ENCODE data around the gene FNBP1L.

Gene FNBP1L

GRCh38 chr1:93446837-93447451 is 974 bp upstream of the FNBP1L start:
- Histone ChIP-seq H3K4ac (ENCODE audit: low read length) (no peak overlapping the region), H2BK15ac (ENCODE audit: low read length) (no peak overlapping the region), H3K79me1 (ENCODE audit: low read depth, low read length) (peaks cover 8% of the 10 kb centered on the region), H3K14ac (ENCODE audit: low read length) (no peak overlapping the region), H2AFZ (ENCODE audit: low read length) (peak overlapping the region; percentile 94), H3K4me1 (ENCODE audit: control insufficient read depth in 2 of 2, insufficient read depth in 1 of 2, low read depth in 1 of 2, low read length in 2 of 2) (peaks cover 0 to 9% of the 10 kb centered on the region in 2 donors), H2AK5ac (ENCODE audit: low read depth, low read length) (no peak overlapping the region), H4K91ac (ENCODE audit: low read depth, low read length, poor library complexity) (no peak overlapping the region), H3K4me3 (ENCODE audit: low read length in 2 of 2) (peak overlapping the region in 1 of 2 donors; percentile 92), H3K4me2 (ENCODE audit: insufficient read depth, low read length, poor library complexity, severe bottlenecking) (no peak overlapping the region), H3K9me3 (replicated peaks in 1 of 2; ENCODE audit: control insufficient read depth in 2 of 2, insufficient read depth in 1 of 2, low read depth in 1 of 2, low read length in 2 of 2) (no peaks in the 10 kb centered on the region), H2BK5ac (ENCODE audit: low read length) (no peak overlapping the region), H2BK120ac (ENCODE audit: low read depth, low read length) (no peak overlapping the region), H3K27me3 (ENCODE audit: control insufficient read depth in 3 of 3, insufficient read depth in 3 of 3, low read depth in 1 of 3, low read length in 3 of 3) (no peaks in the 10 kb centered on the region), H3K9ac (ENCODE audit: low read depth, low read length, poor library complexity) (no peak overlapping the region), H3K36me3 (replicated peaks in 1 of 2; ENCODE audit: control insufficient read depth in 2 of 2, insufficient read depth in 2 of 2, low read length in 2 of 2) (no peaks in the 10 kb centered on the region), H3K18ac (ENCODE audit: low read length) (no peak overlapping the region), H4K8ac (ENCODE audit: low read depth, low read length) (no peak overlapping the region), H2BK12ac (ENCODE audit: low read length) (no peak overlapping the region), H3K23ac (ENCODE audit: low read depth, low read length, poor library complexity) (no peak overlapping the region), H3K27ac (replicated peaks; ENCODE audit: low read length) (no peak overlapping the region)
- no CpG with 5 or more reads among the region's 16 CpGs for WGBS, 2 donors (ENCODE audit: extremely low coverage in 2 of 2, insufficient read length in 2 of 2, insufficient replicate concordance in 1 of 2)
- no peak for DNase-seq (ENCODE audit: low spot score)

- H2AFZ ChIP-seq (ENCODE audit: low read length): peak overlapping the region; percentile 94
- WGBS, 2 donors (ENCODE audit: extremely low coverage in 2 of 2, insufficient read length in 2 of 2, insufficient replicate concordance in 1 of 2): no CpG with 5 or more reads among the region's 77 CpGs
- peak overlapping the region; percentile 89 for H4K91ac ChIP-seq (ENCODE audit: low read depth, low read length, poor library complexity)
- peak overlapping the region; percentile 99 for H2AK5ac ChIP-seq (ENCODE audit: low read depth, low read length)
- H3K4ac ChIP-seq (ENCODE audit: low read length): peak overlapping the region; percentile 97
- peak; percentile 68 for DNase-seq (ENCODE audit: low spot score)
- H3K23ac ChIP-seq (ENCODE audit: low read depth, low read length, poor library complexity): peak overlapping the region; percentile 99
- peak overlapping the region; percentile 97 for H3K14ac ChIP-seq (ENCODE audit: low read length)
- H3K4me1 ChIP-seq (ENCODE audit: control insufficient read depth in 2 of 2, insufficient read depth in 1 of 2, low read depth in 1 of 2, low read length in 2 of 2): peaks cover 0 to 9% of the 10 kb centered on the region in 2 donors
- no peak overlapping the region for H4K8ac ChIP-seq (ENCODE audit: low read depth, low read length)
- peak overlapping the region; percentile 94 for H2BK12ac ChIP-seq (ENCODE audit: low read length)
- H3K4me2 ChIP-seq (ENCODE audit: insufficient read depth, low read length, poor library complexity, severe bottlenecking): peak overlapping the region; percentile 79
- H3K27me3 ChIP-seq (ENCODE audit: control insufficient read depth in 3 of 3, insufficient read depth in 3 of 3, low read depth in 1 of 3, low read length in 3 of 3): no peaks in the 10 kb centered on the region
- H2BK5ac ChIP-seq (ENCODE audit: low read length): peak overlapping the region; percentile 100
- peak overlapping the region; percentile 92 to 95 for H3K4me3 ChIP-seq (ENCODE audit: low read length in 2 of 2)
- peak overlapping the region; percentile 92 for H2BK15ac ChIP-seq (ENCODE audit: low read length)
- peak overlapping the region; percentile 93 for H3K27ac ChIP-seq (replicated peaks; ENCODE audit: low read length)
- H3K9me3 ChIP-seq (replicated peaks in 1 of 2; ENCODE audit: control insufficient read depth in 2 of 2, insufficient read depth in 1 of 2, low read depth in 1 of 2, low read length in 2 of 2): no peaks in the 10 kb centered on the region
- peaks cover 8% of the 10 kb centered on the region for H3K79me1 ChIP-seq (ENCODE audit: low read depth, low read length)
- H3K36me3 ChIP-seq (replicated peaks in 1 of 2; ENCODE audit: control insufficient read depth in 2 of 2, insufficient read depth in 2 of 2, low read length in 2 of 2): no peaks in the 10 kb centered on the region
- H3K18ac ChIP-seq (ENCODE audit: low read length): peak overlapping the region; percentile 100
- peak overlapping the region; percentile 100 for H3K9ac ChIP-seq (ENCODE audit: low read depth, low read length, poor library complexity)
- peak overlapping the region; percentile 96 for H2BK120ac ChIP-seq (ENCODE audit: low read depth, low read length)
These were observed 519 bp downstream of the FNBP1L start for GRCh38 chr1:93448292-93448982.

GRCh38 chr1:93448983-93449804 is 1.3 kb downstream of the FNBP1L start:
- Histone ChIP-seq H2BK15ac (ENCODE audit: low read length) (peak overlapping the region; percentile 74), H2BK5ac (ENCODE audit: low read length) (peak overlapping the region; percentile 100), H4K91ac (ENCODE audit: low read depth, low read length, poor library complexity) (no peak overlapping the region), H3K27ac (replicated peaks; ENCODE audit: low read length) (peak overlapping the region; percentile 93), H3K4me3 (ENCODE audit: low read length in 2 of 2) (peak overlapping the region; percentile 92 to 95), H3K9me3 (replicated peaks in 1 of 2; ENCODE audit: control insufficient read depth in 2 of 2, insufficient read depth in 1 of 2, low read depth in 1 of 2, low read length in 2 of 2) (no peaks in the 10 kb centered on the region), H3K4ac (ENCODE audit: low read length) (peak overlapping the region; percentile 97), H2BK120ac (ENCODE audit: low read depth, low read length) (no peak overlapping the region), H3K23ac (ENCODE audit: low read depth, low read length, poor library complexity) (peak overlapping the region; percentile 34), H3K79me1 (ENCODE audit: low read depth, low read length) (peaks cover 8% of the 10 kb centered on the region), H3K4me1 (ENCODE audit: control insufficient read depth in 2 of 2, insufficient read depth in 1 of 2, low read depth in 1 of 2, low read length in 2 of 2) (peaks cover 0 to 9% of the 10 kb centered on the region in 2 donors), H3K14ac (ENCODE audit: low read length) (peak overlapping the region; percentile 94), H2BK12ac (ENCODE audit: low read length) (no peak overlapping the region), H2AK5ac (ENCODE audit: low read depth, low read length) (no peak overlapping the region), H3K27me3 (ENCODE audit: control insufficient read depth in 3 of 3, insufficient read depth in 3 of 3, low read depth in 1 of 3, low read length in 3 of 3) (no peaks in the 10 kb centered on the region), H2AFZ (ENCODE audit: low read length) (peak overlapping the region; percentile 94), H3K18ac (ENCODE audit: low read length) (peak overlapping the region; percentile 100), H3K9ac (ENCODE audit: low read depth, low read length, poor library complexity) (peak overlapping the region; percentile 100), H4K8ac (ENCODE audit: low read depth, low read length) (no peak overlapping the region), H3K4me2 (ENCODE audit: insufficient read depth, low read length, poor library complexity, severe bottlenecking) (peak overlapping the region; percentile 79), H3K36me3 (replicated peaks in 1 of 2; ENCODE audit: control insufficient read depth in 2 of 2, insufficient read depth in 2 of 2, low read length in 2 of 2) (no peaks in the 10 kb centered on the region)
- no CpG with 5 or more reads among the region's 27 CpGs for WGBS, 2 donors (ENCODE audit: extremely low coverage in 2 of 2, insufficient read length in 2 of 2, insufficient replicate concordance in 1 of 2)
- peak; percentile 14 for DNase-seq (ENCODE audit: low spot score)
